ENCODE results near the gene PITPNM1.
"Not testable (repeated sequence)": the region's sequence is repeated elsewhere in the genome, so short reads cannot be mapped to it uniquely, and the experiment has no call there.

Gene PITPNM1

GRCh38 chr11:67466367-67466766 lies 38.8 kb downstream of the PITPNM1 start:
- no peak for DNase-seq (ENCODE audit: low spot score)

- not testable (repeated sequence) for DNase-seq (ENCODE audit: low spot score)
These were observed 39.6 kb downstream of the PITPNM1 start for GRCh38 chr11:67465530-67465929.

GRCh38 chr11:67465189-67465510 lies 40.0 kb downstream of the PITPNM1 start:
- no peak for DNase-seq (ENCODE audit: low spot score)

DNA sequence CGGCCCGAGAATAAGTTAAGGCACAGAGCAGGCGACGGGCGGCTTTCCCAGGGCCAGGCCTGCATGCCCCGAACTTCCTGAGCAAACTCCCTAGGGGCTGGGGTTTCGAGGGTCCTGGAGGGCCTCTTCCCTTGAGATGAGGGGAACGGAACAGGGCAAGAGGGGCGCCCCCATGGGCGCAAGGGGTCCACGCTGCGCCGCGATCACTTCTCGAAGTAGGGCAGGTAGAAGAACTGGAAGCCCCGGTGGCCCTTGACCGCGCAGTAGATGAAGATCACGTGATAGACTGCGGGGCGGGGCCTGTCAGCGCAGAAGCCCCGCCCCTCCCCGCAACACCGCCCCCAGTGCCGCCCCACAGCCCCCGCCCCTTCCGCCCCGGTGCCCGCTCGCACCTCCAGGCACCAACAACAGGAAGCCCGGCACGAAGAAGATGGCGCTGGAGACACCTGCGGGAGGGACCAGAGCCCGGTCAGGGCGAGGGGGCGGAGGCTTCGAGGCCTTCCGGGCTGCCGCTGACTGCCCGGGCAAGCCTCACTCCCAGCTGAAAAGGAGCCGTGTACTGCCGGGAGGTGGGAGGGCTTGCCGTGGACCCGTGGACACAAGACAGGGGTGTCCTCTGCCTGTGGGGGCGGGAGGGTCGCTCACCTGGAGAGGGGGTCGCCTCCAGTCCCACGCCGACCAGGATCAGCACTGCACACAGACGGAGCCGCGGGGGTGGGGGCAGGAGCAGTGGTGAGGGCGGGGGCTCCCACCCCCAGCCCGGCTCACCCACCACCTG lies 40.6 kb downstream of the PITPNM1 start:
- peak; percentile 81 for DNase-seq (ENCODE audit: low spot score)

DNA sequence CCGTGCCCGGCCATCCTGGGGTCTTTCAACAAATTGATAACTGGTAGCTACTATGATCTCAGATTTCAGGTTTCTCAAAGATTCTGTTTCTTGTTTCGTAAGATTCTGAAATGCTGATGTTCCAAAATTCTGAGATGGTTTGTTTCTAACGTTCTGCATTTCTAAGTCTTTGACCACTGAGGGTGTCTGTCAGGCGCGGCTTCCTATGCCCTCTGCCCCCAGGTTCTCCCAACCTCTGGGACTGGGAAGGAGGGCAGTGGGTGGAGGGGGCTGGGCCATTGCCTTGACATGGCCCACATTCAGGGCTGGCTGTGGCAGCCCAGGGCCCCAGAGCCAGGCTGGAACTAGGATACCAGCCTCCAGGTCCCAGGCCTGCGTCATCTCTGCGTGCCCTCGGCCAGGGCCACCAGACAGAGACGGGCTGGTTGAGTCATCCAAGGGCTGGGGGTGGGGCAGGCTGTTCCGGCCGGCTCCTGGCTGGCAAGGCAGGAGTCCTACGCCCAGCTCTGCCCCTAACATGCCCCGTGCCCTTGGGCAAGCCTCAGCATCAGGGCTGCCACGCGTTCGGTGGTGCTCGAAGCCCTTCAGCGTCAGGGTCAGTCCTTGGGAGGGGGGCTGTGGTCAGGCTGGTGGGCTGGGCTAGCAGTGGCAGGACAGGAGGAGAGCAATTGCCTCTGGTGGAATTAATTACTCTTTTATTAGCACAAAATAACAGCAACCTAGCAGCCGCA lies 41.3 kb downstream of the PITPNM1 start:
- DNase-seq (ENCODE audit: low spot score), result no peak

DNA sequence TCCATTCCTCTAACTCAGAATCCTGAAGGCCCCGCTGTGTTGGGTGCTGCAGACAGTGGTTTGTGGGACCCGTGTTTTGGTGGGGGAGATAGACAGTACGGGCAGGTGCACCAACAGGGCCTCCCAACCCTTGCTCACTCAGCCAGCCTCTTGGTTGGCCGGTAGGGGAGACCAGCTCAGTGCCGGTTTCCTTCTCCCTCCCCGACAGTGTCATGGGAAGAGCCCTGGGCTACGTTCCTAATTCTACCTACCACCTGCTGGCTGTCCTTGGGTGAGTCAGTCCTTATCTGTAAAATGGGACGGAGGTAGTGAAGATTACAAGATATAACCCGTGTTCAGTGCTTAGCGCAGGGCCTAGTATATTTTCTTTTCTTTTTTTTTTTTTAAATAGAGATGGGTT lies 42.0 kb downstream of the PITPNM1 start:
- no peak for DNase-seq (ENCODE audit: low spot score)

DNA sequence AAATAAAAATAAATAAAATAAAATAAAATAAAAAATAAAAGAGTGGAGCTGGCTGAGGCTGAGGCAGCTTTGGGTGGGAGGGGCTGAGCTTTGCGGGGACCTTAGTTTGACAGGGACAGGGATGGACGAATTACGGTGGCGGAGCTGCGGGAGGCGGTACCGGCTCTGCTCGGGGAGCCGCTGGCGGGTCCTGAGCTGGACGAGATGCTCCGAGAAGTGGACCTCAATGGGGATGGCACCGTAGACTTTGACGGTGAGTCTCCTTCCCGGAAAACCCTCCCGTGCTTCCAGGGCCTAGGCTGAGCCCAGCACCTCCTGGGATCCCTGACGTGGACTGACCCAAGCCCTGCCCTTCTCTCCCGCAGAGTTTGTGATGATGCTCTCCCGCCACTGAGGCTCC lies 46.9 kb downstream of the PITPNM1 start:
- no peak for DNase-seq (ENCODE audit: low spot score)

DNA sequence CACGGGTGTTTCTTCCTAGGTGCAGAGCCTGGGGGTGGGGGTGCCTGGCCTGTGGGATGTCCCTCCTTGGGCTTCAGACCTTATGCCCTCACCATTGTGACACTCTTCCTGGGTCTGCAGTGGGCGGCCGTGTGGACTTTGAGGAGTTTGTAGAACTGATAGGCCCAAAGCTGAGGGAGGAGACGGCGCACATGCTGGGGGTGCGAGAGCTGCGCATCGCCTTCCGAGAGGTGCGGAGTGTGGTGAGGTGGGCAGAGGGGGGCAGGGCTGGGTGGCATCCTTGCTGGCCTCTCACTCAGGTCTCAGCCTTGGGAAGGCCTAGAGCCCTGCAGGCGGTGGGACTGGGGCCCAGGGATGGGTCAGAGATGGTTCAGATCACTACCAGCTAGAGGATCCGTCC lies 47.7 kb downstream of the PITPNM1 start:
- DNase-seq (ENCODE audit: low spot score), result no peak

- no peak for DNase-seq (ENCODE audit: low spot score)
These were observed 49.0 kb downstream of the PITPNM1 start for GRCh38 chr11:67456068-67456705.

DNA sequence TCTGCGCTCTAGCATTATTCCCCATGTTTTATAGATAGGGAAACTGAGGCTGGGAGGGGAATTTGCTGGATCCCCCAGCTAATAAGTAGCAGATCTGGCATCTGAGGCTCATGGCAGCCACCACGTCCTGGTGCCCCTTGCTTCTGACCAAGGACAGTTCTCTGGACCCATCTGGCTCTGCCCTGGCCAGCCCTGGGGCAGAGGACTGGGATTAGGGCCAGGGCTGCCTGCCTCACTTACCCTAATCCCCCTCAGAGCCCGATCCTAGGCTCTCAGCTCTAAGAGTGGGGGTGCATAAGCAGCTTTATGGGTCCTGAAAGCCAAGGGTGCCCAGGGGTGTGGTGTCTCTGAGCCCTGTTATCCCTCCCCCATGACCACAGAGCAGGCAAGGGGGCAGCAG lies 50.1 kb downstream of the PITPNM1 start, which contains the start of gene CABP4:
TSS of gene CABP4 (plus strand) at position 301 of the 400 bp plus-strand sequence. CDS start at position 371, 70 bp downstream.
- no peak for DNase-seq (ENCODE audit: low spot score)

GRCh38 chr11:67453816-67454732 lies 51.1 kb downstream of the PITPNM1 start:
- DNase-seq (ENCODE audit: low spot score), result no peak

GRCh38 chr11:67452141-67452952 lies 52.8 kb downstream of the PITPNM1 start, which contains the start of gene GPR152:
Gene GPR152 (minus strand): TSS chr11:67452729. CDS start chr11:67452724, 5 bp downstream.
- DNase-seq (ENCODE audit: low spot score), result no peak

DNA sequence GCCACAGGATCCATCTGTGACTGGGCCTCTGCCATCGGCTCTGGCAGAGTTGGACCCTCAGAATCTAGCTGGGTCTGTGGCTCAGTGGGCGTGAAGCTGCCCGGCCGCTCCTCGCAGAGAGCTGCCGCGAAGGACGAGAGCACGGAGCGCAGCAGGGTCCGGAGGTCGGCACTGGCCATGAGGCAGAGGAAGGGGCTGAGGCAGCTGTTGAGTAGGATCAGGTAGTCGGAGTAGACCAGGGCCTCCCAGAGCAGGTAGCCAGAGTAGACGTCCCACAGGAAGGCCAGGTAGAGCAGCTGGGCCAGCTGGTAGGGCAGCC lies 53.5 kb downstream of the PITPNM1 start:
- DNase-seq (ENCODE audit: low spot score), result no peak

DNA sequence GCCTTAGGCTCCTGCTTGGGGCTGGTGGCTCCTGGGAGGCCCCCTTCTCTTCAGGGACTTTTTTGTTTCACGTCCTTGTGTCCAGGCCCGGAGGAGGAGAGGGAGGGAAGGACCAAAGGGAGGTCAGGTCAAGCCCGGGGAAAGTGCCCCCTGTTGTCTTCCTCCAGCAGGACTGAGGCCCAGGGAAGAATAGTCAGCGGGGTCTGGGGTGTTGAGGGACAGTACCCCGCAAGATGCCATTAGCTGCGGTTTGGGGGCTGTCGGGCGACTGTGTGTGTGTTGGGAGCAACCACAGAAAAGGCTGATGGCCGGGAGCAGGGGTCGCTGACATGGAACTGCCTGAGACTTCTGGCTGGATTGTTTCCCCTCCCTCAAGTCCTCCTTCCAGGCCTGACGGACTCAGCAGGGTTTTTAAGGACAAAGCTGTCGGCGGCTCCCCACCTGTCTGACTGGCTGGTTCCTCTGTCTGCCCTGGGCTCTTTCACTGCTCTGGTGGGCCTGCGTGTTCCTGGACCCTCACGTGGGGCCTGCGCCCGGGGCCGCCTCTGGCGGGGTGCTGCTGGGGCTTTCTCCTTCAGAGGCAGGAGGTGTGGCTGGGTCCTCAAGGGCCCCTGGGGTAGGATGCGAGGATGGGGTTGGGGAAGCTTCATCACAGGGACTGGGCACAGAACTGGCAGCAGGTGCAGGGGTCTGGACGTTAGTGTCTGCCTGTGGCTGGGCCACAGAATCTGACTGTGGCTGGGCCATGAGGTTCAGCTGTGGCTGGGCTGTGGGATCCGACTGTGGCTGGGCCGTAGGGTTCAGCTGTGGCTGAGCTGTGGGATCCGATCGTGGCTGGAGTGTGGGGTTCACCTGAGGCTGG lies 54.1 kb downstream of the PITPNM1 start:
- DNase-seq (ENCODE audit: low spot score), result no peak

DNA sequence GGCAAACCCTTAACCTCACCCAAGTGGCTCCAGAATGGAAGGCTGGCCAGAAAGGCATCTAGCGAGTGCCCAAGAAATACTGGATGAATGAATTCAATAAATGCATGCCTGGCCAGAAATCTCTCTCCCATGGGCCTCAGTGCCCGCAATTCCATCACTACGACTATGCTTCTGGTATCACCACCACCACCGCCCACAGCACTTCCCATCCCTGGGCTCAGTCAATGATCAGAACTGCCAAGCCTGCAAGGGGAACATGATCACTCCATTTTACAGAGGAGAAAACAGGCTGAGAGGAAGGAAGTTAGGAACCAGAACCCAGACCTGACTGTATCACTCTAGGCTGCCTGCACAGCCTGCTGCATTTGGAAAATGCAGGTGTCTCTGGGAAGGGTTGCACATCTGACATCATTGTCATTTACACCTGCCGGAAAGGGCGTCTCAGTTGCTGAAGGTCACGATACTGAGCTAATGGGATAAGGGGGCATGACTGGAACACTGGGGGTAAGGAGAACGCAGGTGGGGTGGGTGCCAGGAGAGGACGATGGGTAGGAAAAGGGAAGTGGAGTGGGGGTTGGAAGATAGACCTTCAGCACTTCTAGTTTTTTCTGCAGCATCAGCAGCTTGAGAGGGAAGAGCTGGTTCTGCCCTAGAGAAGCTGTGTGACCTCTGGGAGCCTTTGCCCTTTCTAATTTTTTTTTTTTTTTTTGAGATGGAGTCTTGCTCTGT lies 55.9 kb downstream of the PITPNM1 start:
- DNase-seq (ENCODE audit: low spot score), result no peak

DNA sequence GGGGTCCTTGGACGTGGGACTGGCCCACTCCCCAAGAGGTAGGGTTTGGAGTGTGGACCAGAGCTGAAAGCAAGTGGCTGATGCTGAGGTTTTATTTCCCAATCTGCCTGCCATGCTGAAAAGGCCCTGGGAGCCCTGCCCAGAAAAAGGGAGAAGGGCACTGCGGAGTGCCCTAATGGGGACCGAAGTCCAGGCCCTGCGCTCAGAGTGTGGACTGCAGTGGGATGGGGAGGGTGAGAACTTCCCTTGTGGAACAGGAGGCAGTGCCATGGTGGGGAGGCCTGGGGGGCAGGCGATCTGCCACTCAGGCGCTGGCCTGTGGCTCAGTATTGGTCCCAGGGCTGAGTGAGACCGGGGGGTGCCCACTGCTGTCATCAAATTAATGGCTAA lies 56.9 kb downstream of the PITPNM1 start:
- DNase-seq (ENCODE audit: low spot score), result no peak

DNA sequence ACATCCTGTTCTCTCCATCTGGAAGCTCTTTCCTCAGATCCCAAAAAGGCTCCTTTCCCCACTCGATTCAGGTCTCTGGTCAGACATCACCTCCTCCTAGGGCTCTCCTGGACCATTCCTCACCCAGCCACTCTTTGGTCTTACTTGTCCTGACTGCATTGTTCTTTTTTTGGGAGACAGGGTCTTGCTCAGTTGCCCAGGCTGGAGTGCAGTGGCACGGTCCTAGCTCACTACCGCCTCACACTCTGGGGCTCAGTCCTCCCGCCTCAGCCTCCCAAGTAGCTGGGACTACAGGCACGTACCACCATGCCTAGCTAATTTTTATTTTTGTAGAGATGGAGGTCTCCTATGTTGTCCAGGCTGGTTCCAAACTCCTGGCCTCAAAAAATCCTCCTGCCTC lies 59.6 kb downstream of the PITPNM1 start:
- no peak for DNase-seq (ENCODE audit: low spot score)

GRCh38 chr11:67442504-67443404 lies 62.4 kb downstream of the PITPNM1 start:
- DNase-seq (ENCODE audit: low spot score), result no peak
